NCI-H146 (cell line): ENCODE data around the gene NAT9.

Source experiments
- DNase-seq: peaks from one replicate; lab custom pipeline; 2025; lab: John Stamatoyannopoulos, UW

Gene NAT9

DNA sequence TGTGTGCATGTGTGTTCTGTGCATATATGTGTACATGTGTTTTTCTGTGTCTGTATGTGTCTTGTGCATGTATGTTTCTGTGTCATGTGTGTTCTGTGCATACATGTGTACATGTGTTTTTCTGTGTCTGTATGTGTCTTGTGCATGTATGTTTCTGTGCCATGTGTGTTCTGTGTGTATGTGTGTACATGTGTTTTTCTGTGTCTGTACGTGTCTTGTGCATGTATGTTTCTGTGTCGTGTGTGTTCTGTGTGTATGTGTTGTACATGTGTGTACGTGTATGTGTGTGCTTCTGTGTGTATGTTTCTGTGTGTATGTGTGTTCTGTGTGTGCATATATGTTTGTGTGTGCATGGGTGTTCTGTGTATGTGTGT lies 47.5 kb downstream of the NAT9 start:
- no peak for DNase-seq

DNA sequence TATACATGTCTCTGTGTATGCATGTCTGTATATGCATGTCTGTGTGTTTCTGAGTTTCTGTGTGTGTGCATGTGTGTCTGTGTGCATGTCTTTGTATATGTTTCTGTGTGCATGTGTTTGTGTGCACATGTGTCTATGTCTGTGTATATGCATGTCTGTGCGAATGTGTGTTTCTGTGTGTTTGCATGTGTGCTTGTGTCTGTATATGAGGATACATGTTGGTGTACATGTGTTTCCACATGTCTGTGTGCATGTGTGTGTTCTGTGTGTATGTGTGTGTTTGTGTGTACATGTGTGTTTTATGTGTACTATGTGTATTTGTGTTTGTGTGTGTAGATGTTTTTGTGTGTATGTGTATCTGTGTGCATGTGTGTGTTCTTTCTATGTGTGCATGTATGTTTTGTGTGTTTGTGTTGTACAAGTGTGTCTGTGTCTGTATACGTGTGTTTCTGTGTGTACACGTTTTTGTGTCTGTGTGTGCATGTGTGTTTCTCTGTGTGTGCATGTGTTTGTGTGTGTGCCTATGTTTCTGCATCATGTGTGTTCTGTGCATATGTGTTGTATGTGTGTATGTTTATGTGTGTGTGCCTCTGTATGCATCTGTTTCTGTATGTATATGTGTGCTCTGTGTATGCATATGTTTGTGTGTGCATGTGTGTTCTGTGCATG lies 48.0 kb downstream of the NAT9 start:
- DNase-seq: no peak

DNA sequence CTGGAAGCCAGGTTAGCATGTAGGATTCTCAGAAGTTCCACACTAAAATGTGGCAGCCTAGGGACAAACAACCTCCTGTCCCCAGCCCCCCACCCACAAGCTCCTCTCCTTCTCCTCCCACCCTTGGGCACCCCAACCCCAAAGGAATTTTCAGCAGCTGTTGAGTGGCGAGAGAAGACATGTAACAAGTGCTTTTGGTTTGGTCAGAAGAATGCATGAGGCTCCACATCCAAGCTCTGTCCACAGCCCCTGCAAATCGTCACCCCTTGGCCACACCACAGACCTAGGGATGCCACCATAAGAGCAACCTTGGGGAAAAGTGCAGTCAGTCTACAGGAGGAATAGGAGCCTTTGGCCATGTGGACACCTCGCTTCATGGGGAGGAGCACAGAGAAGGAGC lies 51.0 kb downstream of the NAT9 start:
- DNase-seq: no peak

- DNase-seq: no peak
Measured at GRCh38 chr17:74723891-74724290, 52.3 kb downstream of the NAT9 start.

- no peak for DNase-seq
Measured at GRCh38 chr17:74722782-74723181, 53.4 kb downstream of the NAT9 start.
